ENCODE data around the gene TNFAIP2. TPM values are rescaled to one million over a fixed set of nuclear protein-coding genes. Genes with fewer than 3 reads are reported as not detected.

The TNFAIP2 gene
- total and polyA plus RNA-seq, 2 donors (not counting 3 experiments of a cell fraction or from before 2014, with no cell fraction given), result 31.6 to 42.7 TPM

GRCh38 chr14:103158688-103159087 lies 35.4 kb downstream of the TNFAIP2 start:
- Histone ChIP-seq H3K9me1 (replicated peaks; ENCODE audit: control insufficient read depth, extremely low read depth, insufficient read depth, low read length) (no peaks in the 10 kb centered on the region), H3K27me3 (ENCODE audit: control insufficient read depth in 2 of 2, insufficient read depth in 2 of 2, low read length in 2 of 2) (peaks cover 9 to 11% of the 10 kb centered on the region in 2 experiments), H3K79me2 (ENCODE audit: control insufficient read depth, insufficient read depth, low read length) (no peaks in the 10 kb centered on the region), H3K4me2 (ENCODE audit: insufficient read depth, low read length) (no peak overlapping the region), H3K4me3 (replicated peaks in 1 of 3; ENCODE audit: insufficient read depth in 1 of 3, low read depth in 1 of 3, low read length in 3 of 3) (no peak overlapping the region), H3K9ac (replicated peaks; ENCODE audit: extremely low read depth, insufficient read depth, low read length) (no peak overlapping the region), H3K9me3 (replicated peaks; ENCODE audit: control insufficient read depth, insufficient read depth, low read length) (no peaks in the 10 kb centered on the region), H3K36me3 (ENCODE audit: control insufficient read depth in 2 of 2, extremely low read depth in 1 of 2, insufficient read depth in 2 of 2, low read length in 2 of 2) (no peaks in the 10 kb centered on the region), H3K27ac (ENCODE audit: insufficient read depth, low read depth, low read length) (no peak overlapping the region), H4K20me1 (replicated peaks; ENCODE audit: control insufficient read depth, extremely low read depth, insufficient read depth, low read length) (no peaks in the 10 kb centered on the region), H2AFZ (ENCODE audit: low read depth, low read length) (no peak overlapping the region), H3K4me1 (ENCODE audit: control insufficient read depth, extremely low read depth, insufficient read depth, low read length) (no peaks in the 10 kb centered on the region)
- FAIRE-seq (no peak), DNase-seq (ENCODE audit: low read depth, low spot score) (no peak)
- ChIA-PET CTCF (interaction anchor here (1.4 to 3.8 kb wide), 2 partner anchors 32 to 53 kb away, joined by 4 to 18 read pairs; no protein-coding TSS in a partner anchor), POLR2A (no interaction called here)
- no peak for TF ChIP-seq JUN (IDR thresholded peaks at IDR 0.05; ENCODE audit: borderline replicate concordance, insufficient read depth, insufficient read length, low read depth)
- TF ChIP-seq FOS (IDR thresholded peaks at IDR 0.05; ENCODE audit: borderline replicate concordance, insufficient read depth, low read length), result no peak
- TF ChIP-seq GATA2 (IDR thresholded peaks at IDR 0.05; ENCODE audit: insufficient read depth, insufficient read length, low read depth, low read length), result no peak
- TF ChIP-seq POLR2A (IDR thresholded peaks at IDR 0.05; ENCODE audit: low read depth, low read length), result no peak
- TF ChIP-seq POLR2AphosphoS5 (IDR thresholded peaks at IDR 0.05; ENCODE audit: insufficient read depth, low read depth, low read length), result no peak
- TF ChIP-seq EZH2 (IDR thresholded peaks at IDR 0.05; ENCODE audit: borderline replicate concordance, low read depth, low read length, severe bottlenecking), result no peak
- TF ChIP-seq MAX (IDR thresholded peaks at IDR 0.05; ENCODE audit: insufficient read depth, insufficient read length), result no peak
- no peak for TF ChIP-seq CTCF (IDR thresholded peaks at IDR 0.05; ENCODE audit: extremely low read depth in 1 of 2, insufficient read depth in 1 of 2, low read depth in 1 of 2, low read length in 2 of 2)
- no peak for TF ChIP-seq MYC (IDR thresholded peaks at IDR 0.05; ENCODE audit: low read depth, low read length)
- intact Hi-C loops (cut with micrococcal nuclease) (no loop called here), dilution Hi-C loops (cut with MboI; ENCODE audit: extremely low pct_ligation_motif_present, low sequenced_read_pairs) (no loop called here)
- BruUV-seq (replicated peaks), result no TSS peak
